Body of pancreas (tissue), 4 donors: ENCODE measurements around the gene BGN.

ENCODE experiments used
- CTCF ChIP-seq, 7 experiments: fragments of 450-650 bp in 4 of 7; fragments of 200-600 bp in 3 of 7; sonication (generic) in 3 of 7; IDR thresholded peaks; one replicate each; pipeline ENCODE4 v1.5.1; 2016 to 2019; ENCODE audit warnings: antibody characterized with exemption in 7 of 7
- POLR2A ChIP-seq, 3 donors: fragments of 450-650 bp; IDR thresholded peaks; one replicate each; pipeline ENCODE4 v1.6.1; 2016; ENCODE audit warnings: antibody characterized with exemption in 3 of 3, mild to moderate bottlenecking in 2 of 3

DNA sequence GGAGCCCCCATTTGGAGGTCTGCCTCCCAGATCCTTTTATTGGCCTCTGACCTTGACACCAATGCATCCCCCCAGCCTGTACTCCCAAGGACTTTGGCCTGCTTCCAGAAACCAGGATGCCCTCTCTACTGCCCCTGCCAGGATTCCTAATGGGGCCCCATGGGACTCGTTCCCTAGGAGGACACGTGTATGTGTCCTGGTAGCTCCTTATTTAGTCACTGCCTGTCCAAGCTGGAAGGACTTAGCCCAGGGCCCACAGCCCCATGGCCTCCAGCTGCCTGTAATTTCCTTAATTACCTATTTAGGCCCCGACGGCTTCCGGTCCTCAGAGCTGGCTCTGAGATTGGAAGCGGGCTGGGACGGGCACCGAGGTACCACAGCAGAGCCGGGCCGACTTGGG is 32.0 kb downstream of the BGN start:
- TF ChIP-seq CTCF (IDR thresholded peaks at IDR 0.05): no peak
- no peak for TF ChIP-seq POLR2A (IDR thresholded peaks at IDR 0.05)
